GM12874 (cell line): ENCODE results near the gene IDS.

Source experiments
- CTCF ChIP-seq: IDR thresholded peaks from 2 replicates; pipeline ENCODE4 v1.5.1; 2011; ENCODE audit warnings: low read depth, mild to moderate bottlenecking, control low read depth, low read length, moderate library complexity; ENCODE audit not compliant: insufficient read depth

IDS gene

GRCh38 chrX:149433051-149433450, 72.1 kb downstream of the IDS start:
- no peak for TF ChIP-seq CTCF
